Left colon (tissue), 2 donors: ENCODE measurements around the gene MAP4K4. TPM values are rescaled to one million over a fixed set of nuclear protein-coding genes. Genes with fewer than 3 reads are reported as not detected.
A peak's percentile ranks its signal among the peaks of the same experiment; 100 is the strongest.

Experiments
- ATAC-seq: fragments of 200-7000 bp; cut with Tn5 transposase; one replicate; pipeline ENCODE4 v1.9.1; 2020; ENCODE audit warnings: mild to moderate bottlenecking, moderate library complexity
- DNase-seq, 2 donors: peaks; one replicate each; pipeline ENCODE4 v3.0.0-alpha.2; 2020
- intact Hi-C, 2 donors: fragments of 100-400 bp; cut with DNase I in 1 of 2; cut with micrococcal nuclease in 1 of 2; formaldehyde crosslinking; loops; one replicate each; pipeline versions ENCODE4 v1.11.2 to v1.14.0; 2022; cut with DNase I, micrococcal nuclease
- total RNA-seq, 2 donors: library from RNA; stranded (reverse); fragmentation: NEBNext Ultra II Directional; extraction: Animal tissue kit (Norgen Biotek cat#: 25700); gene quantifications; one replicate each; pipeline ENCODE4 v1.2.1, GENCODE V29; 2021
- donor health status: DM: no; HTN: no; CAD: no.
- donor health status: DM: yes; HTN: yes; CAD: no.

Gene MAP4K4
- total RNA-seq, 2 donors from 2014 or later, result 24.9 to 37.5 TPM

- intact Hi-C loops, result no loop called here
- DNase-seq (no peak), ATAC-seq (no peak)
Observed at GRCh38 chr2:101714118-101714517, 16.6 kb downstream of the MAP4K4 start.

- intact Hi-C loops, result no loop called here
Observed at GRCh38 chr2:101717071-101717845, 19.8 kb downstream of the MAP4K4 start.

GRCh38 chr2:101718479-101718878 is 21.0 kb downstream of the MAP4K4 start:
- intact Hi-C loops, result no loop called here
- no peak for DNase-seq
- ATAC-seq, result no peak

More at GRCh38 chr2:101717071-101717845, 19.8 kb downstream of the MAP4K4 start:
- DNase-seq (peak in 1 of 2 donors; percentile 31), ATAC-seq (peak; percentile 30)

GRCh38 chr2:101718993-101719571 is 21.6 kb downstream of the MAP4K4 start:
- intact Hi-C loops, result no loop called here
- no peak for ATAC-seq
- DNase-seq, result no peak

GRCh38 chr2:101720732-101721131 is 23.2 kb downstream of the MAP4K4 start:
- intact Hi-C loops, result no loop called here
- ATAC-seq, result no peak
- DNase-seq, result no peak

GRCh38 chr2:101722864-101723263 is 25.4 kb downstream of the MAP4K4 start:
- DNase-seq (no peak), ATAC-seq (no peak)
- intact Hi-C loops, result no loop called here

GRCh38 chr2:101723371-101724124 is 26.0 kb downstream of the MAP4K4 start:
- intact Hi-C loops, result no loop called here
- ATAC-seq (no peak), DNase-seq (no peak)

- no peak for ATAC-seq
- DNase-seq, result no peak
- intact Hi-C loops, result no loop called here
Observed at GRCh38 chr2:101724125-101724474, 26.6 kb downstream of the MAP4K4 start.

GRCh38 chr2:101725038-101725437 is 27.5 kb downstream of the MAP4K4 start:
- DNase-seq, result no peak
- no peak for ATAC-seq
- intact Hi-C loops, result no loop called here

- intact Hi-C loops, result no loop called here
- DNase-seq (no peak), ATAC-seq (no peak)
Observed at GRCh38 chr2:101725515-101726192, 28.1 kb downstream of the MAP4K4 start.

- DNase-seq (no peak), ATAC-seq (no peak)
- intact Hi-C loops, result no loop called here
Observed at GRCh38 chr2:101728865-101729264, 31.4 kb downstream of the MAP4K4 start.

GRCh38 chr2:101729521-101730190 is 32.1 kb downstream of the MAP4K4 start:
- intact Hi-C loops, result no loop called here
- no peak for ATAC-seq
- DNase-seq, result no peak

- ATAC-seq (no peak), DNase-seq (no peak)
- intact Hi-C loops, result no loop called here
Observed at GRCh38 chr2:101731221-101732054, 33.9 kb downstream of the MAP4K4 start.

- DNase-seq (no peak), ATAC-seq (peak; percentile 21)
- intact Hi-C loops, result no loop called here
Observed at GRCh38 chr2:101732199-101732598, 34.7 kb downstream of the MAP4K4 start.

- no peak for DNase-seq
- intact Hi-C loops, result no loop called here
- no peak for ATAC-seq
Observed at GRCh38 chr2:101732773-101733256, 35.3 kb downstream of the MAP4K4 start.

GRCh38 chr2:101733257-101733993 is 35.9 kb downstream of the MAP4K4 start:
- intact Hi-C loops, result no loop called here
- ATAC-seq (no peak), DNase-seq (no peak)

GRCh38 chr2:101734505-101735165 is 37.1 kb downstream of the MAP4K4 start:
- DNase-seq (no peak), ATAC-seq (no peak)
- intact Hi-C loops, result no loop called here
